GM15510 (cell line): Measurements from ENCODE around the gene STING1.

ENCODE experiments used
- POLR2A ChIP-seq: IDR thresholded peaks from 3 replicates; pipeline ENCODE4 v1.6.1; 2011; ENCODE audit warnings: borderline replicate concordance; ENCODE audit not compliant: insufficient read length; ENCODE audit errors: extremely low read depth

Gene STING1

DNA sequence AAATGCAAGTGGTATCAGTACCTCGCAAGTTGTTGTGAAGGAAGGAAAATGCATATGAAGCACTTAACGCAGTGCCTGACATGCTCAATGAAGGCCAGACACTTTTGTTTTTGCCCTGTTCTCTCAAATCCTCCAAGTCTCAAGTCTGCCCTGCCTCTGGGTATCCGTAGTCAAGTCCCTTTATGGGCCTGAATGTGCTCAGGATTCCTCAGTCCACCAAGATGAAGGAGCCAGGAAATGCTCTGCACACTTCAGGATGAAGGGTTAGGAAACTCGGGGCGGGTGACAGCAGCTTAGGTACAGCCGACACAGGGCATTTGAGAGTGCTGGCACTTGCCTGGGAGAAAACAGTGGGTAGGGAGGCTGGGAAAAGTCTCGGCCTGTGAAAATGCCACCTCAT, 21.4 kb downstream of the STING1 start:
- no peak for TF ChIP-seq POLR2A

DNA sequence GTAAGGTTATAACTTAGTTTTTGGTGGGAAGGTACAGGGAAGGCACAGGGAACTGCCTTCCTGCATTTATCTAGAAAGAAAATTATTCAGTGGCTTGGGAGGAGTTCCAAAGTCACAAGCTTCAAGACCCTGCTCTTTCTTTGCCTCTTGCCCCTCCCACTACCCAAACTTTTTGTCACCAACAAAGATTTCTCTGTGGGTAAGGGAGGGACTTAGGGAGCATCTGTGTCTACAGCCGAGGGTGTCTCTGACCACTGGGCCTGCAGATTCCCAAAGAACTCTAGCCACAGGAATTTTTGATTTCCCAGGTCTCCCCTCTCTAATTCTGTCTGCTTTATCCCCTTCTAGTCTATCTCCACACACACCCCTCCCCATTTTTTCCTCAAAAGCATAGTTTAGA, 22.1 kb downstream of the STING1 start:
- no peak for TF ChIP-seq POLR2A

DNA sequence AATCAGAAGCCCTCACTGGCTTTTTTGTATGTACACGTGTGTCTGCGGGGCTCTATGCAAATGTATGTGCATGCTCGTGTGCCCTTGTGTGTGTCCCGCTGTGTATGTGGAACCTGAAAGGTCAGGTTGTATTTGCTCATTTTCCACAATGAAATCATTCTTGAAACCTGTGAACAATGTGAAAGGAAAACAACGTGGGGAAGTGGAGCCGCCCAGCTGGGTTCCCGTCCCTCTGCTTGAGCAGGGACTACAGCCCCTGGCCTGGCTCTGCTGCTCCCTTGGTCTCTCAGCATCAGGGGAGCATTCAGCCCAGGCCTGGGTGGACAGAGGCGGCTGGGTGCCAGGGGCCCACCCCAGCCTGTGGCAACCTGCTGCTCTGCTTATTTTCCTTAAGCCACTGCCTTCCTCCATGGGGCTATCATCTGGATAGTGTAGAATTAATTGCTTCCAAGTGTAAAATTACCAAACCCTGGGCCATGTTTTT, 23.1 kb downstream of the STING1 start:
- TF ChIP-seq POLR2A, result no peak

DNA sequence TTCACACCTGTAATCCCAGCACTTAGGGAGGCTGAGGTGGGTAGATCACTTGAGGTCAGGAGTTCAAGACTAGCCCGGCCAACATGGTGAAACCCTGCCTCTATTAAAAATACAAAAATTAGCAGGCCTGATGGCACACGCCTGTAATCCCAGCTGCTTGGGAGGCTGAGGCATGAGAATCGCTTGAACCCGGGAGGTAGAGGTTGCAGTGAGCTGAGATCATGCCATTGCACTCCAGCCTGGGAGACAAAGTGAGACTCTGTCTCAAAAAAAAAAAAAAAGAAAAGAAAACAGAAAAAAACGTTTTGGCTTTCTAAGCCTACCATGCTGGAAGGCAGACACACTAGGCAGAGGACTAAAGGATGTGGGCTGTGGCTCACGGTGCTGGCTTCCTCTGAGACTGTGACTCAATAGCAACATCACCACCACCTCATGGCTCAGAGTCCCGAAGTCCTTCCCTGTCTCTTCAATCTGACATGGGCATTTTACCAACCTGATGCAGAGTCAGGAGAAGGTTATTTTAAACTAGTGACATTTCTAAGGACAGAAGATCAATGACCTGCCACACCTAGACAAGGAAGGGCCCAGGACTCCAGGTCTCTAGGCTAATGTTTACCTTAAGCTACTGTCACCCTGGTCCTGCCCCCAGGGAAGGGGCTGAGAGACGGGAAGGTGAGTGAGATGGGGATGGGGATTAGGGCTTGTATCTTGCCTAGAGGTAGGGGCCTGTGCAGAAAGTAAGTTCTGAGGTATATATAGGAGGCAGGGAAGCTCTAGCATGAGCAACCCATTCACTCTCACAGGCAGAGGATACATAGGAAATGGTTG, 23.8 kb downstream of the STING1 start:
- TF ChIP-seq POLR2A, result no peak

DNA sequence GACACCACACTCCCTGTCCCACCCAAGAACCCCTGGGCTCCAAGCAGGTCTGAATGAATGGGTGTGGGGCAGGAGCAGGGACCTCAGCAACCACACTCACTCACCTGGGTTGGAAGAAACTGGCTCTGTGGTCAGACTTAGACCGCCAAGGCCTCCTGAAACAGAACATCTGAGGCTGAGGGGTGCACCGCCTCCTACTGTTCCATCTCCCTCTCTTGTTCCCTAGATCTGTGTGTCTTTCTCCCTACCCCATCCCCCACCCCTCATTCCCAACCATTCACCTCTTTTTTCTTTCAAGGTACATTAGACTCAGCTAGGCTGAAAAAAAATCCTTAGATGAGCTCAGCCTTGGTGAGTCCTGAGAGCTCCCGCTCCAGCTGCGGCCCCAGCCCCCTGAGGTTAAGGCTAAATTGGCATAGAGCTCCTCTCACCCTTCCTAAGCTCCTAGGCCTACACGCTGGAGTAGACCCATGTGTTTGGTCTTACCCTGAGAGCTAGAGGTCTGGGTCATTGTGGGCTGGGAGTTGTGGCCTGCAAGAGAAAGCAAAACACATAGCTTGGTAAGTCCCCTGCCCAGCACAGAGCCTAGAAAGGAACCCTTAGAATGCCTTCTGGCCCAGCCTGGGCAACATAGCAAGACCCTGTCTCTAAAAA, 24.8 kb downstream of the STING1 start:
- no peak for TF ChIP-seq POLR2A

DNA sequence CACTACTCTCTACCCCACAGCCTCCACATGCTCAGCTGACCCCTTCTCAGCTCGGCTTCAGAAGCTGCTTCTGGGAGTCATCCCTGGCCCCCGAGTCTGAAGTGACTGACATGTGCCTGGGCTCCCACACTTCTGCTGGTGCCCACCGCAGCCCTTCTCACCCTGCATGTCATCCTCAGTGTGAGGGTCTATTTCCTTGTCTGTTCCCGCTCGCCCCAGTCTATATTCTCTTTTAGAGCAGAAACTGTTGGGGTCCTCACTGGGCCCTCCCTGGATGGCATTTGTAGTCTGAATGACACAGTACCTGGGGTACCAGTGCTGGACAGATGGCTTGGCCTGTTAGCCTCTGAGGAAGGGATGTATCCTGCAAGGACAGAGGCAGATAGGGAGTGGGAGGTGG, 25.3 kb downstream of the STING1 start:
- TF ChIP-seq POLR2A, result no peak

DNA sequence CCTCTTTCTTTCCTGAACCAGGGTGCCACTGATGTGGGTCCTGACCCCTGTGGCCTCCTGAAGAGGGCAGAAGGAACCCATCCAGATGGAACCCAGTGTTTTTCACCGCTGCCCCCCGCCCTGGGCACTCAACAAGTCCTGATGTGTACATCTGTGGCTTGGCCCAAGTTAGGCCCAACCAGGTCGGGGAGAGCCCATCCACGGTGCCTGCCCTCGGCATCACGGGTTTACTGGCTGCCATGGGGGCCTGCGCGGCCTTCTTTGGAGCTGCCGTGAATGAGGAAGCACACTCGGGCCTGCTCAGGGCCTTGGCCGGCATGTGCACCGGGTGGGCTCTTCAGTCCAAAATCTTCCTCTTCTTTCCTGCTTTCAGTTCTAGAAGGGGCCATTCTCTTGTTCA, 25.8 kb downstream of the STING1 start:
- TF ChIP-seq POLR2A, result no peak

DNA sequence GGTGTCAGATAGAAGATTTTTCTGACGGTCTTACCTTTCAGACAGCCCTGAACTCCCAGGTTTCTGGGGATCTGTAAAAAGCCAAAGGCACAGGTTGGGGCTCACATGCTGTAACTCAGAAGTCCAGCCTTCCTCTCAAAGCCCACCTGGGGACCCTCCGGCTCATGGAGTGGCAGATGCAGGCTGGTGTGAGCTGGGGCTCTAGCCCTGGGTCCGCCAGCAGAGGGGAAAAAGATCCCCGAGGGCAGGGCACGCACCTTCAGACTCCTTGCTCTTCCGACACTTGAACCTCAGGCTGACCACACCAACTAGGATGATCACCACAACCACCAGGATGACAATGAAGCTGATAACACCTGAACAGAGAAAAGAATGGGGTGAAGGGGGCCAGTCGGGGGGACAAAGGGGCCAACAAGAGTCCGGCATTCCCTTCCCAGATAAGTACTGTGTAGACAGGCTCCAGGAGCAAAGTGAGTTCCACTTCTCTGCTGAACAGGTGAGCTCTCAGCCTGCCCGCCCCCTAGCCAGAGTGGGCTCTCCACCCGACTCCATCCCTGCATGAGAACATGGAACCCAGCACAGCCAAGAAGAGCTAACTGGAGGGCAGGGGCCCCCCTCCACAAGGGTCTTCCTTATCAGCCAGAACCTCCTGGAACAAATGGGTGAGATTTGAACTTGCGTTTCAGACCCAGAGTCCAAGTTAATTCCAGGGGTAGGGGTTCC, 27.8 kb downstream of the STING1 start:
- no peak for TF ChIP-seq POLR2A

DNA sequence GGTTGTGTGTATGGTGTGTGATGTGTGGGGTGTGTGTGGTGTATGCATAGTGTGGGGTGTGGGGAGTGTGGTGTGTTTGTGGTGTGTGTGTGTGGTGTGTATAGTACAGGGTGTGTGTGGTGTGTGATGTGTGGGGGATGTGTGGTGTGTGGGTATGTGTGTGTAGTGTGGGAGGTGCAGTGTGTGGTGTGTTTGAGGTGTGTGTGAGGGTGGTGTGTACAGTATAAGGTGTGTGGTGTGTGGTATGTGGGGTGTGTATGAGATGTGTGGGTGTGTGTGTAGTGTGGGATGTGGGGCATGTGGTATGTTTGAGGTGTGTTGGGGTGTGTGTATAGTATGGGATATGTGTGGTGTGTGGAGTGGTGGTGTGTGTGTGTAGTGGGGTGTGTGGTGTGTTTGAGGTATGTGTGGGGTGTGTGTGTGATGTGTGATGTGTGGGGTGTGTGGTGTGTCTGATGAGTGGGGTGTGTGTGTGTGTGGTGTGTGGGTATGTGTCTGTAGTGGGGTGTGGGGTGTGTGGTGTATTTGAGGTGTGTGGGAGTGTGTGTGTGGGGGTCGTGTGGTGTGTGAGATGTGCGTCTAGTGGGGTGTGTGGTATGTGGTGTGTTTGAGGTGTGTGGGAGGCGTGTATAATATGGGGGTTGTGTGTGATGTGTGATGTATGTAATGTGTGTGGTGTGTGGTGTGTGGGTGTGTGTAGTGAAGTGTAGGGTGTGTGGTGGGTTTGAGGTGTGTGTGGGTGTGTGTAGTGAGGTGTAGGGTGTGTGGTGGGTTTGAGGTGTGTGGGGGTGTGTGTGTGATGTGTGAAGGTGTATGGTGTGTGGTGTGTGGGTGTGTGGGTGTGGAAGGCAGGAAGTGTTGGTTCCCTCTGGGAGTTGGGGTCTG, 28.6 kb downstream of the STING1 start:
- no peak for TF ChIP-seq POLR2A

DNA sequence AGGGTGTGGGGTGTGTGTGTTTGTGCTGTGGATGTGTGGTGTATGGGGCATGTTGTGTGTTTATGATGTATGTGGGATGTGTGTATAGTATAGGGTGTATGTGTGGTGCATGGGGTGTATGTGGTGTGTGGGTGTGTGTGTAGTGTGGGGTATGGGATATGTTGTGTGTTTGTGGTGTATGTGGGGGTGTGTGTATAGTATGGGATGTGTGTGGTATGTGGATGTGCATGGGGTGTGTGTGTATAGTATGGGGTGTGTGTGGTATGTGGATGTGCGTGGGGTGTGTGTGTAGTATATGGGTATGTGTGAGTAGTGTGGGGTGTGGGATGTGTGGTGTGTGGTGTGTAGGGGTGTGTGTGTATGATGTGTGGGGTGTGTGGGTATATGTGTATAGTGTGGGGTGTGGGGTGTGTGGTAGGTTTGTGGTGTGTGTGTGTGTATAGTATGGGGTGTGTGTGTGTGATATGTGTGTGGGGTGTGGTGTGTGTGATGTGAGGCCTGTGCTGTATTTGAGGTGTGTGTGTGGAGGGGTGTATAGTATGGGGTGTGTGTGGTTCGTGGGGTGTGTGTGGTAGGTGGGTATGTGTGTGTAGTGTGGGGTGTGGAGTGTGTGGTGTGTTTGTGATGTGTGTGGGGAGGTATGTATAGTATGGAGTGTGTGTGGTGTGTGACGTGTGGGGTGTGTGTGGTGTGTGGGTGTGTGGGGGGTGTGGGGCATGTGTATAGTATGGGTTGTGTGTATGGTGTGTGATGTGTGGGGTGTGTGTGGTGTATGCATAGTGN, 30.5 kb downstream of the STING1 start:
- no peak for TF ChIP-seq POLR2A

DNA sequence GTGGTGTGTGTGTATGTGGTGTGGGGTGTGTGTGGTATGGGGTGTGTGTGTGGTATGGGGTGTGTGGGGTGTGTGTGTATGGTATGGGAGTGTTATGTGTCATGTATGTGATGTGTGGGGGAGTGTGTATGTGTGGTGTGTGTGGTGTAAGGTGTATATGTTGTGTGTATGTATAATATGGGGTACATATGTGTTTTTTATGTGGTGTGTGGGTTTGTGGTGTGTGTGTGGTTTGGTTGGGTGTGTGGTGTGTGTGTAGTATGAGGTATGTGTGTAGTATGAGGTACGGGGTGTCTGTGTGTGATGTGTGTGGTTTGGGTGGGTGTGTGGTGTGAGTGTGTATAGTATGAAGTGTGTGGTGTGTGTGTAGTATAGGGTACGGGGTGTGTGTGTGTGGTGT, 31.4 kb downstream of the STING1 start:
- no peak for TF ChIP-seq POLR2A

DNA sequence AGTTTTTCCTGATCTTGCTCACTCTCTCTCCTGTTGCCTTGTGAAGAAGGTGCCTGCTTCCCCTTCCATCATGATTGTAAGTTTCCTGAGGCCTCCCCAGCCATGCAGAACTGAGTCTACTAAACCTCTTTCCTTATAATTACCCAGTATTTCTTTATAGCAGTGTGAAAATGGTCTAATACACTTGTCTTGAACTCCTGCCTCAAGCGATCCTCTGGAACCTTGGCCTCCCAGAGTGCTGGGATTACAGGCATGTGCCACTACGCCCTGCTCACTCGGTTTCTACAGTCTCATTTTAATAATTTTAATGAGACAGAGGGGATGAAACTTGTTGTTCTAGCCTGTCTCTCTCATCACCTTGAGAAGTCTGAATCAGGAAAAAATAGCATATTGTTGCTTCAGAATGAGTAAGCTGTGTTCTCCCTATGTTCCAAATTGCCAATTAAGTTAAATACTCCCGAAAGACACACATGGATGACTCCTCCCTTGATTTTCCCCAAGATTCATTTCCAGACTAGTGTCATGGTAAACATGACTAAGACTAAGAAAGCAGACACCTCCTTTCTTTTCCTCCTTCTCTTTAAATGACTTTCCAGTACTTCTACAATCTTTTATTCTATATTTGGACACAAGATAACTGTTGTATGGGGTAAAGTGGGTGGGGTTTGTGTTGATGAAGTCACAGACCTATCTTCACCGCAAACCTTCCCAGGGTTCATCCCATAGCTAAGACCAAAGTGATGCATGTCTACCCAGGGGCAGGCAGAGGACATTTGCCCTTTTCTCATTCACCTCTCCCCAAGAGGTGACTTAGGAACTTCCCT, 35.4 kb downstream of the STING1 start:
- no peak for TF ChIP-seq POLR2A
